ENCODE measurements around the gene KCNN3. TPM values are rescaled to one million over a fixed set of nuclear protein-coding genes. Genes with fewer than 3 reads are reported as not detected.

The KCNN3 gene
- total RNA-seq, 1 experiment from 2014 or later = 0.26 TPM

GRCh38 chr1:154847891-154848290 is 22.2 kb downstream of the KCNN3 start:
- Histone ChIP-seq H3K9ac (ENCODE audit: low read length) (no peak overlapping the region), H3K4me3 (ENCODE audit: low read length) (no peak overlapping the region), H3K36me3 (ENCODE audit: low read depth, low read length) (no peaks in the 10 kb centered on the region), H2AFZ (ENCODE audit: low read length) (no peak overlapping the region), H3K27me3 (ENCODE audit: low read length) (peaks cover 17% of the 10 kb centered on the region; the same call in 1 of the 2 replicates), H3K4me2 (ENCODE audit: low read length) (no peak overlapping the region), H3F3A (ENCODE audit: low read length, unreplicated experiment) (no peaks in the 10 kb centered on the region), H3K9me3 (ENCODE audit: low read length) (no peaks in the 10 kb centered on the region), H3K4me1 (ENCODE audit: insufficient read depth, low read length) (no peaks in the 10 kb centered on the region), H3K79me2 (ENCODE audit: low read length) (no peaks in the 10 kb centered on the region), H3K9me2 (replicated peaks; ENCODE audit: low read length) (no peaks in the 10 kb centered on the region), H3K27ac (ENCODE audit: low read length) (no peak overlapping the region), H4K20me1 (ENCODE audit: low read length) (no peaks in the 10 kb centered on the region)
- POLR2A ChIA-PET (ENCODE audit: unreplicated experiment) = no interaction called here
- DNase-seq (no peak), ATAC-seq (no peak)
- intact Hi-C loops (cut with micrococcal nuclease) = no loop called here
- BruUV-seq (replicated peaks) = no TSS peak
- CTCF ChIA-PET = no interaction called here
- TF ChIP-seq EZH2 (IDR thresholded peaks at IDR 0.05; ENCODE audit: low read length, unreplicated experiment) (no peak), EZH2phosphoT487 (IDR thresholded peaks at IDR 0.05; ENCODE audit: borderline replicate concordance, low read length) (no peak)
- TF ChIP-seq, protein P1, sequence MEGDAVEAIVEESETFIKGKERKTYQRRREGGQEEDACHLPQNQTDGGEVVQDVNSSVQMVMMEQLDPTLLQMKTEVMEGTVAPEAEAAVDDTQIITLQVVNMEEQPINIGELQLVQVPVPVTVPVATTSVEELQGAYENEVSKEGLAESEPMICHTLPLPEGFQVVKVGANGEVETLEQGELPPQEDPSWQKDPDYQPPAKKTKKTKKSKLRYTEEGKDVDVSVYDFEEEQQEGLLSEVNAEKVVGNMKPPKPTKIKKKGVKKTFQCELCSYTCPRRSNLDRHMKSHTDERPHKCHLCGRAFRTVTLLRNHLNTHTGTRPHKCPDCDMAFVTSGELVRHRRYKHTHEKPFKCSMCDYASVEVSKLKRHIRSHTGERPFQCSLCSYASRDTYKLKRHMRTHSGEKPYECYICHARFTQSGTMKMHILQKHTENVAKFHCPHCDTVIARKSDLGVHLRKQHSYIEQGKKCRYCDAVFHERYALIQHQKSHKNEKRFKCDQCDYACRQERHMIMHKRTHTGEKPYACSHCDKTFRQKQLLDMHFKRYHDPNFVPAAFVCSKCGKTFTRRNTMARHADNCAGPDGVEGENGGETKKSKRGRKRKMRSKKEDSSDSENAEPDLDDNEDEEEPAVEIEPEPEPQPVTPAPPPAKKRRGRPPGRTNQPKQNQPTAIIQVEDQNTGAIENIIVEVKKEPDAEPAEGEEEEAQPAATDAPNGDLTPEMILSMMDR (conservative IDR thresholded peaks at IDR 0.05; ENCODE audit: low read depth, low read length) = no peak

DNA sequence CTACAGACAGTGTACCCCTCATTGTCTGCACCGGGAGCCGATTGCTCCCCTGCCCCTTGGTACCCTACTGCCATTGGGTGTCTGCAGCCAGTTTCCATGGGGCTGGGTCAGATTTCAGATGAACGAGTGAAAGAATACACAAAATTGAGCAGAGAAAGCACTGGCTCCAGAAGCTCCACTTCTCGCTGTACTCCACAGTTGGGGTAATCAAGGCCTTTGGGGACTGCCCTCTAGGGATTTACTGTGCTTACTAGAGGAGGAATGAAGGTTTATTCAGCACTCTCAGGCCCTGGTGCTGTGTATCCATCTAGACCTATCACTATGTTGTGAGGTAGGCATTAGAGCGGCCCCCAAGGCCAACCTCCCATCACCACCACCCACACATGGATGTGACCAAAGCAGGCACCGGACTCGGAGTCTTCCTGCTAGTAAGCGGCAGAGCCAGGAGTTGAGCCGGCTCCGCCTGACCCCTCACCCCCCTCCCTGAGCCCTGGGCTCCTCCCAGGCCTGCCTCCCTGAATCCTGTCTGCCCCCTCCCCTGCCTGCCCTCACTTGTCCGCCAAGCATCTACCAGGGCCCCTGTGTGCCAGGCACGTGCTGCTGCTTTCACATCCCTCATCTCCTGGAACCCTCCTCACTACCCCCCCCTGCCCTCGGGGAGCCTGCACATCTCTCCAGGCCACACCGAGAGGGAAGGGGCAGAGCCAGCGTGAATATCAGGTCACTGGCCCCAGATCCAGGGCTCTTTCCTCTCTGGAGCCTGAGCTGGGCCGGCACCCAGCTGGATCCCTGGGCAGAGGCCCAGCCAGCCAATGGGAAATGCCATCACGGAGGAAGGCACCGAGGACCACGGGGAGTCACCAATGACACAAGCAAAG is 23.3 kb downstream of the KCNN3 start:
- ATAC-seq (no peak), DNase-seq (no peak)
- no peak overlapping the region for H2AFZ ChIP-seq (ENCODE audit: low read length)
- no peaks in the 10 kb centered on the region for H3K79me2 ChIP-seq (ENCODE audit: low read length)
- H3K27ac ChIP-seq (ENCODE audit: low read length) = no peak overlapping the region
- H3K4me2 ChIP-seq (ENCODE audit: low read length) = no peak overlapping the region
- no peaks in the 10 kb centered on the region for H3K9me3 ChIP-seq (ENCODE audit: low read length)
- intact Hi-C loops (cut with micrococcal nuclease) = no loop called here
- H3K4me3 ChIP-seq (ENCODE audit: low read length) = no peak overlapping the region
- ChIA-PET CTCF (no interaction called here), POLR2A (ENCODE audit: unreplicated experiment) (no interaction called here)
- H3F3A ChIP-seq (ENCODE audit: low read length, unreplicated experiment) = no peaks in the 10 kb centered on the region
- no peak overlapping the region for H3K9ac ChIP-seq (ENCODE audit: low read length)
- TF ChIP-seq EZH2 (IDR thresholded peaks at IDR 0.05; ENCODE audit: low read length, unreplicated experiment) (no peak), EZH2phosphoT487 (IDR thresholded peaks at IDR 0.05; ENCODE audit: borderline replicate concordance, low read length) (no peak)
- TF ChIP-seq, protein P1 (conservative IDR thresholded peaks at IDR 0.05; ENCODE audit: low read depth, low read length) = no peak
- H3K9me2 ChIP-seq (replicated peaks; ENCODE audit: low read length) = no peaks in the 10 kb centered on the region
- H3K4me1 ChIP-seq (ENCODE audit: insufficient read depth, low read length) = no peaks in the 10 kb centered on the region
- H4K20me1 ChIP-seq (ENCODE audit: low read length) = no peaks in the 10 kb centered on the region
- peaks cover 17% of the 10 kb centered on the region; the same call in 1 of the 2 replicates for H3K27me3 ChIP-seq (ENCODE audit: low read length)
- BruUV-seq (replicated peaks) = no TSS peak
- no peaks in the 10 kb centered on the region for H3K36me3 ChIP-seq (ENCODE audit: low read depth, low read length)

DNA sequence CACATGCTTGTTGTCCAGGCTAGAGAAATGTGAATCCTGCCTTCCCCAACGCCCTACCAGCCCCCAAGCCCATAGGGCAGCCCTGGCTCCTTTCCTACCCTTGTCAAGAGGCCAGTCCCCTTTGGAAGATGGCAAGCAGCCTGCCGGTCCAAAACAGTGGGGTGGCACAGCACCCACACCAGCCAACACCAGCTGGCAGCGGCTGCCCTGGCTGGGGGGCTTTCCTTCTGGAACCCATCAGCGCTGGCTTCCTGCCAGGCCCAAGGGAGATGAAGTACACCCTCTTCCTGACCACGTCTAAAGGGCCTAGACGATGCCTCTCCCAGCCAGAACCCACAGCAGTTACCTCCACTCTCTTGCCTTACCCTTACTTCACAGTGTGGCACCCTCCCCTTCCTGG is 24.2 kb downstream of the KCNN3 start:
- H3K27ac ChIP-seq (ENCODE audit: low read length) = no peak overlapping the region
- H2AFZ ChIP-seq (ENCODE audit: low read length) = no peak overlapping the region
- CTCF ChIA-PET = no interaction called here

More for the DNA sequence above, 24.2 kb downstream of the KCNN3 start:
- Histone ChIP-seq H3K9me2 (replicated peaks; ENCODE audit: low read length) (no peaks in the 10 kb centered on the region), H3K36me3 (ENCODE audit: low read depth, low read length) (no peaks in the 10 kb centered on the region), H3K79me2 (ENCODE audit: low read length) (no peaks in the 10 kb centered on the region), H4K20me1 (ENCODE audit: low read length) (no peaks in the 10 kb centered on the region), H3K9me3 (ENCODE audit: low read length) (no peaks in the 10 kb centered on the region), H3K9ac (ENCODE audit: low read length) (no peak overlapping the region), H3F3A (ENCODE audit: low read length, unreplicated experiment) (no peaks in the 10 kb centered on the region), H3K4me2 (ENCODE audit: low read length) (no peak overlapping the region), H3K4me1 (ENCODE audit: insufficient read depth, low read length) (no peaks in the 10 kb centered on the region), H3K4me3 (ENCODE audit: low read length) (no peak overlapping the region), H3K27me3 (ENCODE audit: low read length) (peaks cover 17% of the 10 kb centered on the region; the same call in 1 of the 2 replicates)
- TF ChIP-seq EZH2phosphoT487 (IDR thresholded peaks at IDR 0.05; ENCODE audit: borderline replicate concordance, low read length) = no peak
- TF ChIP-seq, protein P1 (conservative IDR thresholded peaks at IDR 0.05; ENCODE audit: low read depth, low read length) = no peak
- intact Hi-C loops (cut with micrococcal nuclease) = no loop called here
- BruUV-seq (replicated peaks) = no TSS peak
- ATAC-seq = no peak
- no peak for DNase-seq
- POLR2A ChIA-PET (ENCODE audit: unreplicated experiment) = no interaction called here
